ENCODE measurements around the gene FAM163B.

The FAM163B gene

GRCh38 chr9:133587466-133587865 lies 21.7 kb downstream of the FAM163B start:
- DNase-seq (ENCODE audit: low read depth): no peak
- TF ChIP-seq, protein P1, sequence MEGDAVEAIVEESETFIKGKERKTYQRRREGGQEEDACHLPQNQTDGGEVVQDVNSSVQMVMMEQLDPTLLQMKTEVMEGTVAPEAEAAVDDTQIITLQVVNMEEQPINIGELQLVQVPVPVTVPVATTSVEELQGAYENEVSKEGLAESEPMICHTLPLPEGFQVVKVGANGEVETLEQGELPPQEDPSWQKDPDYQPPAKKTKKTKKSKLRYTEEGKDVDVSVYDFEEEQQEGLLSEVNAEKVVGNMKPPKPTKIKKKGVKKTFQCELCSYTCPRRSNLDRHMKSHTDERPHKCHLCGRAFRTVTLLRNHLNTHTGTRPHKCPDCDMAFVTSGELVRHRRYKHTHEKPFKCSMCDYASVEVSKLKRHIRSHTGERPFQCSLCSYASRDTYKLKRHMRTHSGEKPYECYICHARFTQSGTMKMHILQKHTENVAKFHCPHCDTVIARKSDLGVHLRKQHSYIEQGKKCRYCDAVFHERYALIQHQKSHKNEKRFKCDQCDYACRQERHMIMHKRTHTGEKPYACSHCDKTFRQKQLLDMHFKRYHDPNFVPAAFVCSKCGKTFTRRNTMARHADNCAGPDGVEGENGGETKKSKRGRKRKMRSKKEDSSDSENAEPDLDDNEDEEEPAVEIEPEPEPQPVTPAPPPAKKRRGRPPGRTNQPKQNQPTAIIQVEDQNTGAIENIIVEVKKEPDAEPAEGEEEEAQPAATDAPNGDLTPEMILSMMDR (conservative IDR thresholded peaks at IDR 0.05; ENCODE audit: low read length): no peak
- no peak overlapping the region for H3K4me3 ChIP-seq (ENCODE audit: low read length)

GRCh38 chr9:133587051-133587450 lies 22.1 kb downstream of the FAM163B start:
- no peak overlapping the region for H3K4me3 ChIP-seq (ENCODE audit: low read length)
- DNase-seq (ENCODE audit: low read depth): no peak
- TF ChIP-seq, protein P1 (conservative IDR thresholded peaks at IDR 0.05; ENCODE audit: low read length): no peak

- TF ChIP-seq, protein P1 (conservative IDR thresholded peaks at IDR 0.05; ENCODE audit: low read length): no peak
- no peak overlapping the region for H3K4me3 ChIP-seq (ENCODE audit: low read length)
- peak; percentile 10 for DNase-seq (ENCODE audit: low read depth)
Measured at GRCh38 chr9:133585481-133586351, 23.5 kb downstream of the FAM163B start.

- no peak for DNase-seq (ENCODE audit: low read depth)
- H3K4me3 ChIP-seq (ENCODE audit: low read length): no peak overlapping the region
Measured at GRCh38 chr9:133584559-133585476, 24.4 kb downstream of the FAM163B start.

GRCh38 chr9:133584167-133584558 lies 25.0 kb downstream of the FAM163B start:
- TF ChIP-seq, protein P1 (conservative IDR thresholded peaks at IDR 0.05; ENCODE audit: low read length): no peak
- no peak overlapping the region for H3K4me3 ChIP-seq (ENCODE audit: low read length)
- DNase-seq (ENCODE audit: low read depth): no peak

More at GRCh38 chr9:133584559-133585476, 24.4 kb downstream of the FAM163B start:
- TF ChIP-seq, protein P1 (conservative IDR thresholded peaks at IDR 0.05; ENCODE audit: low read length): no peak

- TF ChIP-seq, protein P1 (conservative IDR thresholded peaks at IDR 0.05; ENCODE audit: low read length): no peak
- no peak overlapping the region for H3K4me3 ChIP-seq (ENCODE audit: low read length)
- DNase-seq (ENCODE audit: low read depth): no peak
Measured at GRCh38 chr9:133583586-133583985, 25.6 kb downstream of the FAM163B start.

All from AG10803 (cell line).